GM18517 (cell line): ENCODE data around the gene PRXL2A.
"Not testable (repeated sequence)": the region's sequence is repeated elsewhere in the genome, so short reads cannot be mapped to it uniquely, and the experiment has no call there.

Source experiments
- ATAC-seq: cut with Tn5 transposase; IDR thresholded peaks from one replicate; pipeline ENCODE4 v1.9.1; 2021; ENCODE audit warnings: mild to moderate bottlenecking, moderate library complexity; ENCODE audit not compliant: unreplicated experiment

The PRXL2A gene

GRCh38 chr10:80473692-80474596 is 65.6 kb downstream of the PRXL2A start:
- ATAC-seq, result no peak

GRCh38 chr10:80474597-80474910 is 66.2 kb downstream of the PRXL2A start:
- ATAC-seq, result no peak

- ATAC-seq, result no peak
Measured at GRCh38 chr10:80474941-80475340, 66.6 kb downstream of the PRXL2A start.

- not testable (repeated sequence) for ATAC-seq
Measured at GRCh38 chr10:80475641-80476040, 67.3 kb downstream of the PRXL2A start.

GRCh38 chr10:80476685-80477084 is 68.3 kb downstream of the PRXL2A start:
- no peak for ATAC-seq

GRCh38 chr10:80477813-80478212 is 69.5 kb downstream of the PRXL2A start:
- ATAC-seq, result no peak

- ATAC-seq, result not testable (repeated sequence)
Measured at GRCh38 chr10:80480373-80480772, 72.0 kb downstream of the PRXL2A start.

GRCh38 chr10:80480852-80481251 is 72.5 kb downstream of the PRXL2A start:
- ATAC-seq, result no peak

GRCh38 chr10:80484243-80484642 is 75.9 kb downstream of the PRXL2A start:
- no peak for ATAC-seq

- ATAC-seq, result no peak
Measured at GRCh38 chr10:80484676-80485075, 76.3 kb downstream of the PRXL2A start.

- ATAC-seq, result no peak
Measured at GRCh38 chr10:80485076-80485945, 77.0 kb downstream of the PRXL2A start.

GRCh38 chr10:80485946-80486764 is 77.8 kb downstream of the PRXL2A start:
- no peak for ATAC-seq
